ENCODE results near the gene RNF214.
"Not testable (repeated sequence)": the region's sequence is repeated elsewhere in the genome, so short reads cannot be mapped to it uniquely, and the experiment has no call there.

RNF214 gene

GRCh38 chr11:117230286-117230961 is 2.0 kb upstream of the RNF214 start:
- DNase-seq (ENCODE audit: low read depth in 3 of 3) = peak in 2 of 3 experiments; percentile 28 to 30

GRCh38 chr11:117230999-117231841 is 1.3 kb upstream of the RNF214 start:
- DNase-seq (ENCODE audit: low read depth in 3 of 3) = no peak

GRCh38 chr11:117231842-117232091 is 704 bp upstream of the RNF214 start, which contains the start of gene PCSK7:
Gene PCSK7 (minus strand): TSS chr11:117232073. CDS start chr11:117229844, 2,229 bp downstream.
- peak in 2 of 3 experiments; percentile 37 to 40 for DNase-seq (ENCODE audit: low read depth in 3 of 3)

DNA sequence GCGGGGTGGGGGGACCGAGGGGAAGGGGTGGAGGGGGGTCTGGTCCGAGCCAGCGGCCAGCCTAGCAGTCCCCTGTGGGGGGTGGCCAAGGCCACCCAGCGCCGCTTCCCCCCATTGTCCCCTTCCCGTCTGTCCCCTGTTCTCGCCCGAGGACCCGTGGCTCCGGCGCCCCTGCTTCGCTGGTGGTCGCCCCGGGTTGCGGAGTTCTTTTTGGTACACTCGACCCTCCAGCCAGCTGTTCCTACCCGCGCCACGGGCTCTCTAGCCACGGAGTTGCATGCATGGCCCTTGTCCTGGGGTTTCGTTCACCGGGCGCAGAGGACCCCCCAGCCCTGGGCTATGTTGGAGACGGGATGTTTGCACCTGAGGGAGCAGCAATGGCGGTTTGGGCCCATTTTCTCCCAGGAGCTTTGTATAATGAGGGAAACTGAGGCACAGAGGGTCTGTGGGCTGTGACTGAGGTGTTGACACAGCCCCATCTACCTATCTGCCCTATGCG is 489 bp downstream of the RNF214 start:
- no peak for DNase-seq (ENCODE audit: low read depth in 3 of 3)

- DNase-seq (ENCODE audit: low read depth in 3 of 3) = no peak
Observed at GRCh38 chr11:117238221-117238620, 5.8 kb downstream of the RNF214 start.

DNA sequence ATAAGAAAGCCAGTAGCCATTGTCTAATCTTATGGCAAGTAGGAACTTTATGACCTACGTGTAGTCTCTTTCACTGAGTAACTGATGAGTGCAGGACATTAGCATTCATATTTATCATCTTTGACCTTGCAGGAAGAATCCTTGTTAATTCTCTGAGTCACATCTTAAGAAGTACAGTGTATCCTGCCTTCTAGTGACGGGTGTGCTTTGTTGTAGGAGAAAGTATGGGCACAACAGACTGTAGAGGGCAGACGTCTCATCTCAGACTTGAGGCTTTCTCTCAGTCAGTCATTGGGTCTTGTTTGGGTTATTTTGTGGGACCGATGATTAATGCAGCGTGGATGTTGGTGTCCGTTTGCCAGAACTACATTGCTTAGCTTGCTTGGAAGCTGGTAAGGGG is 6.8 kb downstream of the RNF214 start:
- DNase-seq (ENCODE audit: low read depth in 3 of 3) = no peak

- no peak for DNase-seq (ENCODE audit: low read depth in 3 of 3)
Observed at GRCh38 chr11:117248341-117248740, 15.9 kb downstream of the RNF214 start.

DNA sequence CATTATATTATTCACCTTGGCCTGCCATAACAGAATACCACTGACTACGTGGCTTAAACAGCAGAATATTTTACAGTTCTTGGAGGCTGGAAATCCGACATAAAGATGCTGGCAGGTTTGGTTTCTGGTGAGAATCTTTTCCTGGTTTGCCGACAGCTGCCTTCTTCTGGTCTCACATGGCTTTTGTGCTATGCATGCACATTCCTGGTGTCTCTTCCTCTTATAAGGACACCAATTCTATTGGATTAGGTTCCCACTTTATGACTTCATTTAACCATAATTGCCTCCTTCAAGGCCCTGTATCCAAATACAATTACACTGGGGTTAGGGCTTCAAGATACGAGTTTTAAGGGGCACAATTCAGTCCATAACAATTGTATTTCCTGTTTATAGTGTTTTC is 17.1 kb downstream of the RNF214 start:
- DNase-seq (ENCODE audit: low read depth in 3 of 3) = no peak

DNA sequence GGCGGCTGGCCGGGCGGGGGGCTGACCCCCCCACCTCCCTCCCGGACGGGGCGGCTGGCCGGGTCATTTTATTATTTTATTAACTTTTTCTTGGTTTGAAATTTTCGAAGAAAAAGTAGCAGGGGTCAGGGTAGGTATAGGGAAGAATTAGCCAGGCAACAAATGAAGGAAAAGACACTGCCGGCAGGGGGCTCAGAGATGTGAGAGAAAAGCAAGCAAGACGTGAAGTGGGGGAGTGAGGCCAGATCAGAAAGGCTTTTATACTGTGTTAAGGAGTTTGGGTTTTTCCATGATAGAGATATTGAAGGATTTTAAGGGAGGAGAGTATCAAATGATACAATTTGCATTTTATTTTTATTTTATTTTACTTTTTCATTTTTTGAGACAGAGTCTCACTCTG is 19.0 kb downstream of the RNF214 start:
- DNase-seq (ENCODE audit: low read depth in 3 of 3) = no peak

DNA sequence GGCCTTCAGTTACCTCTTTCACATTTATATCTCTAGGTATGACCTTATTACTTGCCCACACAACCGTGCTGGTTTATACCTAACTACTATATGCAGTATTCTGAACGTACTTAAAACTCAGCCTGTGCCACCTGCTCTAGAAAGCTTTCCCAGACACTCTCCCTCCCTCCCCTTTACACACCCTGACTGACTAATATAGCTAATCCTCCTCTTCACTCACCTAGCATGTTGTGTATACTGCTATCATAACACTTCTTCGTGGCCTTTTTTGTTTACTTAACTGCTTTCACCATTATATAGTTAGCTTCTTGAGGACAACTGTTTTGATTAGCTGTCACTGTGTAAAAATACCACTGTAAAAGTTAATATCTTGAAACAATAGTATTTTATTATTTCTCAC is 23.5 kb downstream of the RNF214 start:
- DNase-seq (ENCODE audit: low read depth in 3 of 3) = no peak

DNA sequence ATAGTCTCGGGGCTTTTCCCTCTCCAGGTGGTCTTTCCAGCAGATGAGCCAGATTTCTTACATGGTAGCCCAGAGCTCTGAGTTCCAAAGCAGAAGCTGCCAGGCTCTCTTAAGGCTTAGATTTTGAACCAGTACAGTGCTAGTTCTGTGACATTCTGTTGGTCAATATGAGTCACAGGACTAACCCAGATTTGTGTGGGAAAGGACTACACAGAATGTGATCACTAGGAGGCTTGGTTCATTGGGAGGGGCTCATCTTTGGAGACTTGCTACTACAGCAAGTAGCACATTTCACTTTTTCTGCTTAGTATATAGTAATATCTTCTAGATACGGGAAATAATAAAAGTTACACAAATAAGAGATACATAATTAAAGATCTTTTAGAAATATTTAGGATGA is 24.1 kb downstream of the RNF214 start:
- no peak for DNase-seq (ENCODE audit: low read depth in 3 of 3)

- no peak for DNase-seq (ENCODE audit: low read depth in 3 of 3)
Observed at GRCh38 chr11:117258576-117258975, 26.1 kb downstream of the RNF214 start.

- DNase-seq (ENCODE audit: low read depth in 3 of 3) = no peak
Observed at GRCh38 chr11:117259417-117259816, 26.9 kb downstream of the RNF214 start.

DNA sequence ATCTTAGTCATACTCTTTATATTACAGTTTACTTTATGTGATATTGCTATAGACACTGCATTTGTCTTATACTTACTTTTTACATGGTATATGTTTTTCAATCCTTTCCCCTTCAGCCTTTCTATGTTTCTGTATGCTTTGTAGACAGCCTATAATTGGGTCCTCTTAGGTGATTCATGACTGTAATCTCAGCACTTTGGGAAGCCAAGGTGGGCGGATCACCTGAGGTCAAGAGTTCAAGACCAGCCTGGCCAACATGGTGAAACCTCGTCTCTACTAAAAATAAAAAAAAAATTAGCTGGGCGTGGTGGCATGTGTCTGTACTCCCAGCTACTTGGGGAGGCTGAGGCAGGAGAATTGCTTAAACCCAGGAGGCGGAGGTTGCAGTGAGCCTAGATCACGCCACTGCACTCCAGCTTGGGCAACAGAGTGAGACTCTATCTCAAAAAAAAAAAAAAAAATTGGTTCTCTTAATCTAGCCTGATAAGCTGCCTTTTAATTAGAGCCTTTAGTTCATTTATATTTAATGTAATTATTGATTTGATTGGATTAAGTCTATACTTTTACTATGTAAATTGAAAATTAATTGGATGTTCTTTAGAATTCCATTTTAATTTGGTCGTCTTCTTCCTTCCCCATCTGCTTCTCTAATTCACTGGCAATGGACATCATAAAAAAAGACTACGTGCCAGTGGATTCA is 32.3 kb downstream of the RNF214 start:
- DNase-seq (ENCODE audit: low read depth in 3 of 3) = not testable (repeated sequence)

DNA sequence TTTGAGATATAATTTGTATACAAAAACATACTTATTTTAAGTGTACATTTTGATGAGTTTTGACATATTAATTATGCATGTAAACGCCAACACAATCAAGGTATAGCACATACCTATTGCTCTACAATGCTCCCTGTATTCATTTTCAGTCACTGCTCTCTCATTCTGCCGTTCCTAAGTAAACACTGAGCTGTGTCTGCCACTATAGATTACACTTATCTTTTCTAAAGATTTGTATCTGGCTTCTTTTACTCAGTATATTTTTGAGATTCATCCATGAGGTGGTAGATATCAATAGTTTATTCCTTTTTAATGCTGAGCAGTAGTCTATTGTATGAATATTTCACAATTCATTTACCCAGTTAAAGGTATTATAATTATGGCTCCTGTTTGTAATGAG is 33.3 kb downstream of the RNF214 start:
- no peak for DNase-seq (ENCODE audit: low read depth in 3 of 3)

- DNase-seq (ENCODE audit: low read depth in 3 of 3) = no peak
Observed at GRCh38 chr11:117269856-117270255, 37.4 kb downstream of the RNF214 start.

DNA sequence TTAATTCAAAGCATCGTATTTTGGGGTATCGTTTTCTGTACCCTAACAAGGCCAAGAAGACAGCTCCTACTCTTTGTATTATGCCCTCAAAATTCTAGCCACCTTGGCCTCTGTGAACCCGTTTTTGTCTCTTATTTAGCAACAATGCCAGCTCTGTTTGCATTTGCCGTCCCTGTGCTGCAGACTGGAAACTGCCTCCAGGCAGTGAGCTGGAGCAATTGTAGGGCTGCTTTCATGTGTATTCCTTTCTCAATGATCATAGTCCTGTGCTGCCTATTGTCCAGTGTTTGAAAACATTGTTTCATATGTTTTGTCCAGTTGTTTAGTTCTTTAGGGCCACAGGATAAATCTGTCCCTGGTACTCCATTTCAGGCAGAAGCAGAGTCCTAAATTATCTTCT is 38.7 kb downstream of the RNF214 start:
- DNase-seq (ENCODE audit: low read depth in 3 of 3) = no peak

- not testable (repeated sequence) for DNase-seq (ENCODE audit: low read depth in 3 of 3)
Observed at GRCh38 chr11:117272175-117272574, 39.7 kb downstream of the RNF214 start.

GRCh38 chr11:117273550-117274289 is 41.2 kb downstream of the RNF214 start:
- DNase-seq (ENCODE audit: low read depth in 3 of 3) = no peak

- no peak for DNase-seq (ENCODE audit: low read depth in 3 of 3)
Observed at GRCh38 chr11:117278347-117278746, 45.9 kb downstream of the RNF214 start.

GRCh38 chr11:117279711-117280376 is 47.4 kb downstream of the RNF214 start:
- no peak for DNase-seq (ENCODE audit: low read depth in 3 of 3)
